ENCODE data around the gene SERPINB6.

- TF ChIP-seq CTCF (conservative IDR thresholded peaks at IDR 0.05) (no peak), EZH2 (IDR thresholded peaks at IDR 0.05; ENCODE audit: low read depth) (no peak)
These were observed 28.3 kb downstream of the SERPINB6 start for GRCh38 chr6:2942914-2943563.
